HG03342 (cell line): ENCODE results near the gene MATK.

Source experiments
- ATAC-seq: cut with Tn5 transposase; IDR thresholded peaks from one replicate; pipeline ENCODE4 v1.9.1; 2021; ENCODE audit warnings: mild to moderate bottlenecking, moderate library complexity; ENCODE audit not compliant: unreplicated experiment

MATK gene, protein sequence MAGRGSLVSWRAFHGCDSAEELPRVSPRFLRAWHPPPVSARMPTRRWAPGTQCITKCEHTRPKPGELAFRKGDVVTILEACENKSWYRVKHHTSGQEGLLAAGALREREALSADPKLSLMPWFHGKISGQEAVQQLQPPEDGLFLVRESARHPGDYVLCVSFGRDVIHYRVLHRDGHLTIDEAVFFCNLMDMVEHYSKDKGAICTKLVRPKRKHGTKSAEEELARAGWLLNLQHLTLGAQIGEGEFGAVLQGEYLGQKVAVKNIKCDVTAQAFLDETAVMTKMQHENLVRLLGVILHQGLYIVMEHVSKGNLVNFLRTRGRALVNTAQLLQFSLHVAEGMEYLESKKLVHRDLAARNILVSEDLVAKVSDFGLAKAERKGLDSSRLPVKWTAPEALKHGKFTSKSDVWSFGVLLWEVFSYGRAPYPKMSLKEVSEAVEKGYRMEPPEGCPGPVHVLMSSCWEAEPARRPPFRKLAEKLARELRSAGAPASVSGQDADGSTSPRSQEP

DNA sequence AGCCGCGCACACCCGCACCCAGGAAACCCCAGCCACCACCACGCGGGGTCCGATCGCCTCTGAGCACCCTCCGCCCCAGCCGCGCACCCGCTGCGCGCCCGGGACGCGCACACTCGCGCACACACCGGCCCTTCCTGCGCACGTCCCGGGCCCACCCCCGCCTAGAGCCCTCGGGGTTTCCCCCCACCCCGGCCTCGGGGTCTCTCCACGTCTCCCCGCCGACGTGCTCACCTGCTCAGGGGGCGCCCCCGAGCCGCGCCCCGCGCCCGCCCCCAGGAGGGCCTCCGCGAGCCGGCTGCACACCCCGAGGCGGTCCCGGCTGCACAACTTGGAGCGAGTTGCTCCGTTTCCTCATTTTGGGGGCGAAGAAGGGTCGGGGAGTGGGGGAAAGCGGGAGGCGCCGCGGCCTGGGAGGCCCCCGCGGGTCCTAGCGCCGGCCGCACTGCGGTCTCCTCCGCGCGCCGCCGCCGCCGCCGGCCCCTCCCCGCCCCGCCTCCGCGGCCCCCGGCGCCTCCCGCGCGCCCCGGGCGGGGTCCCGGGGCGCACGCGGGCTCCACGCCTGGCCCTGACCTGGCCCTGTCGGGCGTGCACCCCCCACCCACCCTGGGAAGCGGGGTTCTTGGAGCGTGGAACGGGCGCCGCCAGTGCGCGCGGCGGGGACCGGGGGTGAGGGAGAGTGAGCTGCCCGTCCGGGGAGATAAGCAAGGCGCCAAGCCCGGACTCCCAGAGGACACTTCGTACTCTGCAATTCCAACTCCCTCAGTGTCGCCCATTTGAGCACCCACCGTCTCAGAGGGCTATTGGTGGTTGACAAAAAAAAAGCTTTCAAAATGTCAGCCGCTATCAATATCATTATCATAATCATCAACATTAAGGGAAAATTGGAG is at the start of gene MATK:
MATK (minus strand) TSS at position 444 of the 887 bp plus-strand sequence. CDS start 1,246 bp downstream, outside the sequence.
- ATAC-seq: no peak

DNA sequence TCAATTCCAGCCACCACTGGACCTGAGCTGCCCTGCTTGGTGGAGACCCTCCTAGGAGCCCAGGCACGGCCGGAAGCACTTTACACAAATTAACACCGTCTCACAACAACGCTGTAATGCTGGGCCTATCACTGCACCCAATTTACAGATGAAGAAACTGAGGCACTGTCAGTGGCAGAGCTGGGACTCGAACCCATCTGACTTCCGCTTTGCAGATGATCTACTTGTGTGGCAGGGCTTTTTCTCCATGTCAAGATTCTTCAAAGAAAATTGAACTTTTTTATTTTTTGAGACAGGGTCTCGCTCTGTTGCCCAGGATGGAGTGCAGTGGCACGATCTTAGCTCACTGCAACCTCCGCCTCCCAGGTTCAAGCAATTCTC is 48.9 kb upstream of the MATK start:
- no peak for ATAC-seq

DNA sequence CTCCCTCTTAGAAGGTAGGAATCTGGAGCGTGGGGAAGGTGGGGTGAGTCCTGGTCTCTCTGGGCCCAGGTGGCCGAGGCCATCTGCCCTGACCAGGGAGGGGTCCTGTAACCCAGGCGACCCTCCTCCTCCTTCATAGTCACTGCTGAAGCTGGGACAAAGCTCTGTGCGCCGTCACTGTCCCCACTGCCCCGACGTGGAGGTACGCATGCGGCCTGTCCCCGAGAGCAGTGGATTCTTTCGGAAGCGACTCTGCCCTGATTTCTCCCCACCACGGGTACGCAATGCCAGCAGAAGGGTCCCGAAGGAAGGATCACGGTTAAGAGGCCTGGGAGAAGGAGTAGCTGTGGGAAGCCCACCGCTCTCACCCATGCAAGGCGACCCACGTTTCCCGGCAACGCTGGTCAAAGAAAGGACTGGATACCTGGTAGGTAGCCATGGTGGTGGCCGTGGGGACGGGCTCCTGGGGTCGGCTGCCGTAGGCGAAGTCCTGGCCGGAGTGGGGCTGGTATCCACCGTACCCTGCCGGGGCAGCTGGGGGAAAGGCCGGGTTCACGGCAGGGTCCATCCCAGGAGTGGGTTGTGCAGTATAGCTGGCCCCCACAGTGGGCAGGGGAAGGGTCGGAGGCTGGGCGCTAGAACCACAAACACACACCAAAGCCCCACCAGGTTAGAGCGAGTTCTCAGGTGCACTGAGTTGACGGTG is 48.3 kb upstream of the MATK start:
- ATAC-seq: no peak

DNA sequence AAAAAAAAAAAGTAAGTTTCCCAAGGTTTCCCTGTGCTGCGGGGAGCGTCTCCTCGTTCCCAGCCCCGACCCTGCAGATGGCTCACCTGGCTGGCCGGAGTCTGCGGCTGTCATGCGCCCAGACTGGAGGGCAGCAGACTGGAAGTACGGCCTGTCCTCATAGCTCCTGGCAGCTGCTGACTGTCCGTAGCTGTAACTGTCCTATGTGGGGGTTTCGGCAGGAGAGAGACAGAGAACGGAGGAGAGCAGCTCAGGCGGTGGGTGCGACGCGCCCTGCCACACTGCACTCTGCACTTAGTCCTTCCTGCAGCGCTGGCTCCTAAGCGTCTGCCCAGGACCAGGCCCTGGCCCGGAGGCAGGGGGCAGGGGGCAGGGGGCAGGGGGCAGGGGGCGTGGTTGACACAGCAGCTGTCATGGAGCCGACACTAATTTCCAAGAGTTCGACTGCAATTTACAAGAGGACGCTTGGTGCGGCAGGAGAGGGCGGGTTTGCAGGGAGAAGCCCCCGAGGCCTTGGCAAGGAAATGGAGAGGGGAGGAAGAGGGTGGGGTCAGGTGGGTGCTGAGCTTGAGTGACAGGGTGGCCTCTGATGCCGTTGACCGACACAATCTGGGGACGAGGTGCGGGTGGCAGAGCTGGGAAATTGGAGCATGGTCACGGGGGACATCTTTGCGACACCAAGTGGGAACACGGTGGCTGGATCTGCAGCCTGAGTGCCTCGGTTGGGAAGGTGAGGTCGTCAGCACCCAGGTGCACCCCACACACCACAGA is 47.6 kb upstream of the MATK start:
- no peak for ATAC-seq

DNA sequence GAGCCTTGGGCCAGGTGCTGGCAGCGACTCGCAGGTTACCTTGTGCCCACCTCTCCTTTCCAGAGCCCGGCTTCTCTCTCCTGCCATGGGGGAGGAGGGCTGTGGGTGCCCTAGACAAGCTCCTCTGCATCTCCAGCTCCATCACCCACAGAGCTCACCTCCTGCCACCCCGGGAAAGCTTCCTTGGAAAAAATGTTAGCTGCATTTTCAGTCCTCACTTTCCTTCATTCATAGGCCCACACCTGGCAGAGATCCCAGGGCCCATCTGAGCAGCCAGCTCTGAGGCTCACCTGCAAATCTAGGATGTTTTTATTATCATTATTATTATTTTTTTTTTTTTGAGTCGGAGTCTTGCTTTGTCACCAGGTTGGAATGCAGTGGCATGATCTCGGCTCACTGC is 45.8 kb upstream of the MATK start:
- ATAC-seq: no peak

DNA sequence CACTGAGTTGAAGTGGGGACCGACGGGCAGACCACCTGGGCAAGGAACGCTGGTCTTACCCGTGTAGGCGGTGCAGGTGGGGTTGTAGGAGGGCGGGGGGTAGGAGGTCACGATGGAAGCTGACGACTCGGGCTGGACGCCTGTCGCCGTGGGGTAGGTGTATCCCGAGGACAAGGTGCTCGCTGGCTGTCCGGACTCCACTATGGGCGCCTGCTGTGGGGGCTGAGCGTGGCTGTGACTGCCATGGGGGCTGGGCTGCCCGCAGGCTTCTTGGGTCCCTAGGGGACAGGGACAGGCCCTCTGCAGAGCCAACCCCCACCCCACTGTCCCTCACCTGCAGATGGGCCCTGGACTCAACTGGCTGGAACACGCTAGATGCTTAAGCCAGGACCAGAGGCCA is 45.4 kb upstream of the MATK start:
- no peak for ATAC-seq

DNA sequence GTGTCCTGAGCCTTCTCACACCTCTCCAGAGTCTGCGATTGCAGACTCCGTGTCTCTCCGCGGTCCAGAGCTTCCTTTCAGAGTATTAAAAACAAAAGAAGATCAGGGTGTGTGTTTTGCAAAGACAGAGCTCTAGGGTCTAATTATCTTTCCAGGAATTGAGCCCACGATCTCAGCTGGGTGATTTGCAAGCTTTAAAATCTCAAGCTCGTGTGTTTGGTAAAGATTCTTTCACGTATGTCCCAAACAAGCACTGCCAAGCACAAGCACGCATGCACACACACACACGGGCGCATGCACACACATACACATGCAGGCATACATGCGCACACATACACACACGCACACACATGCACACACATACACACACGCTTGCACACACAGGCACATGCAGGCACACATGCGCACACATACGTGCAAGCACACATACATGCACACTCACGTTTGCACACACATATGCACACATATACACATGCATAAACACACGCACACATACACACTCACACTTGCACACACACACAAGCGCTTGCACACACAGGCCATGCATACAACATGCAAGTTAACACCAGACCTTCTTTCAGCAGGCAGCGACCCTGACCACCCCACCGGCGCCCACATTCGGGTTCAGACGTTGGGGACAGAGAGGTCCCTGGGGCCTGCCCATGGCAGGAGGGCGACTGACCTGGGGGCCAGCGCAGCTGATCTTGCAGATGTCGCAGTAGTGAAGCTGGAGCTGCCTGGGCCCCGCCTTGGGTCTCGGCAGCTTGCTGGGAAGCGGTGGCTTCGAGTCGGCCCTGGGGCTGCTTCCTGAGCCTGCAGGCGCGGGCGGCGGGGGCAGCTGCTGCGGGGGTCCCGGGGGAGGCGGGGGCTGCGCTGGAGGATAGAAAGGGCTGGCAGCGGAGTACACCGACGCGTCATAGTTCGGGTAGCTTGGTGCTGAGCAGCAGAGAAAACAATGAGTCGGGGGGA is 44.7 kb upstream of the MATK start:
- no peak for ATAC-seq

DNA sequence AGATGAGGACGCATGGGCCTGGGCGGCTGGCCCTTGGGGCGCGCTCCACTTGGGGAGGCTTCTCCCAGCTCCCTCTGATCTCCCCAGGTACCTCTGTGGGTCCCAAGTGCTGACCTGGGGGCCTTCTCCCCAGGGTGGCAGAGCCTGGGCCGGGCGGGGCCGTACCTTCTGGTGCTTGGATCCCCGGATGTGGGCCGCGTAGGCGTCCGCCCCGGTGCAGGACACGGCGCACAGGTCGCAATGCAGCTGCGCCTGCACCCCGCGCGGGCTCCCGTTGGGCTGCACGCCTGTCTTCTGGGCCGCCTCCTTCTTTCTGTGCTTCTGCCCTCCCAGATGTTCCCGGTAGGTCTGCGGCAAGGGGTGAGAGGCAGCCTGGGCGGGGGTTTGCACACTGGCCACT is 41.1 kb upstream of the MATK start:
- ATAC-seq: no peak

DNA sequence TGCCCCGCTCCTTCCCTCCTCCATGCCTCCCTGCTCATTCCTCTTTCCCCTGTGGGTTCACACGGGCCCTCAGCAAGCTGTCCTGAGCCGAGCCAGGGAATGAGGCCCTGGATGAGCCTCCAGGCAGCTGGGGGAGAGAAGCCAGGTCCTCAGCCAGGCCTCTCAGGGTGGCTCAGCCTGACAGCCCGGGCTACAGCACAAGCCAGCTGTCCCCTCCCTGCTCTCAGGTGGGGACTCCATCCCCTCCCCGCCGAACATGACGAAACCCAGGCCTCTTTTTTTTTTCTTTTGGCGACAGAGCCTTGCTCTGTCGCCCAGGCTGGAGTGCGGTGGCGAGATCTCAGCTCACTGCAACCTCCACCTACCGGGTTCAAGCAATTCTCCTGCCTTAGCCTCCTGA is 40.0 kb upstream of the MATK start:
- ATAC-seq: no peak

DNA sequence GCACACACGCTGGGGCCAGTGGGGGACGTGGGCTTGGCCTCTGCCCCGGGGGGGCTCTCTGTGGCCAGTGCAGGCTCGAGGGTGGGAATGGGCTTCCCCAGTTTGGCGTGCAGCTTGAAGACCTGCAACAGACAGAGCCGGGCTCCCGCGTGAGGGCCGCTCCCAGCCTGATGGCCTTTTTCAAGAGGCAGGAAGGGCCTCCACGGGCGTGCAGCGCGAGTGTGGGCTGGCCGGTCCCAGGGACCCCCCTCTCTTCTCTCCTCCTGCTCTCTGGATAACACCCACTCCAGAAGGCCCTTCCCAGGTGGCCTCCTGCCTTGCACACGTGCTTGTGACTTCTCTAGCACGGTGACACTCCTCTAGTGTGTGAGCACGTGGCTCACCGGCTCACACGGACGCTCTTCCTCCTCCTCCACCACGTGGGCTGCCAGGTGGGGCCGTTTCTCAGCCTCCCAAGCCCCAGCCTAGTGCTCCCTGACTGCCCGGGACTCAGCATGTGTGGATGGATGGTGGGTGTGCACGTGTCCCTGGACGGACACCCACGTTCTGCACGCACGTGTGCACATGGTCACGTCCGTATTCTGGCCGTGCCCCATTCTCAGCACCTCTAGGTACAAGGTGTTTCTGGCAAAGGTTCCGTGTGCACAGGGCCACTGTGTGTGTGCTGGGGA is 39.2 kb upstream of the MATK start:
- ATAC-seq: no peak

DNA sequence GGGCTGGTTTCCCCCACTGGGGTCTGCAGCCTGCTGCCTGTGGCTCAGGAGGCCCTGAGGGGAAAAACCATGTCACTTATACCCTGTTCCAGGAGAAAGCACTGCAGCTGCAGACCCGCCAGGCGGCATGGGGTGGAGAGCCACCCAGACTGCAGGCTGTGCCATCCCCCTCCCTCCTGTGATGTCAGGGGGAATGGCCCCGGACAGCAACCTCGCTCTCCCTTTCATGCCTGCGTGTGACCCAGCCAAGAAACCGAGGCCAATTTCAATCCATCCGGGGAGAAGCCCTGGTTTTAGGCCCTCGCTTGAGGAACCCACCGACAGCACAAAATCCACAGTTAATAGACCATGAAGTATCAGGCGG is 37.2 kb upstream of the MATK start:
- ATAC-seq: no peak

DNA sequence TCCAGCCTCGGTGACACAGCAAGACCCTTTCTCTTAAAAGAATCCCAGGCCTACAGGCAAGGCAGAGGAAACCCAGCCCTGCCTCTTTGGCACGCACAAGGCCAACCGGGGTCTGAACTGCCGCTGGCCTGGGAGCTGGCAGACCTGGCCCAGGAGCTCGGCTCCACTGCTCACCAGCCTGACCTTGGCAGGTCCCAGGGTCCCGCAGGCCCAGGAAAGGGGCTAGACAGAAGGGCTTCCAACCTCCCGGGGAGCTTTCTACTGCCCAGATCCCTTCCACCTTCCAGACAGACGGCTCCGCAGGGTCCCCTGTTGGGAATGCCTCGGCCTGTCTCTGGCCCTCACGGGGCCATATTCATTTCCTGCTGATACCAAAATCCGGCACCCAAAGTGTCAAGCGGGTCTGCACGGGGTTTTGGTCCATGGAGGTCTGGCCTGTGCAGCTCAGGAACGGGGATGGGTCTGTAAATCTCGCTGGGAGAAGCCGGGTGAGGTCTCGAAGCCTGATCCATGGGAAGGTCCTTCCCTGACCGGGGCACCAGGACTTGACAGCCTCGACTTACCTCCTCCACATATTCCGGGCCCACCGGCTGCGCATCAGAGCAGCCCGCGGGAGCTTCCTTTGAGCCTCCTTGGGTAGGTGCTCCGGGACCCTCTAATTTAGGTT is 36.6 kb upstream of the MATK start:
- ATAC-seq: no peak

DNA sequence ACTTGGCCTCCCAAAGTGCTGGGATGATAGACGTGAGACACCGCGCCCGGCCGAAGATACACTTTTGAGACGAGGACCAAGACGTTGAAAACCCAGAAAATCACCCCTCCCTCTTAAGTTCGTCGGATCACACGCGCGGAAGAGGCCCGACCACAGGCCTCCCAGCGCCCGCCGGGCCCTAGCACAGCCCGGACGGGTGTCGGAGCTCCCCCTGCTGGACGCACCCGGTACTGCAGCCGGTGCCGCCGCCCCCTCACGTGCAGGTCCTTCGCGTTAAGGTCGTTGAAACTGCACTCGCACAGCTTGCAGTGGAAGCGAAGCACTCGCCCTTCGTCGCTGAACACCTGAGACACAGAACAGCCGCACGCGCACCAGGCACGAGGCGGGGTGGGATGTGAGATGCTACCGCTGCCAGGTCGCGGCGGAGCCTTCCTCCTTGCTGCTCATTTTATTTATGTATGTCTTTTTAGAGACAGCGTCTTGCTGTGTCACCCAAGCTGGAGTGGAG is 35.7 kb upstream of the MATK start:
- no peak for ATAC-seq

DNA sequence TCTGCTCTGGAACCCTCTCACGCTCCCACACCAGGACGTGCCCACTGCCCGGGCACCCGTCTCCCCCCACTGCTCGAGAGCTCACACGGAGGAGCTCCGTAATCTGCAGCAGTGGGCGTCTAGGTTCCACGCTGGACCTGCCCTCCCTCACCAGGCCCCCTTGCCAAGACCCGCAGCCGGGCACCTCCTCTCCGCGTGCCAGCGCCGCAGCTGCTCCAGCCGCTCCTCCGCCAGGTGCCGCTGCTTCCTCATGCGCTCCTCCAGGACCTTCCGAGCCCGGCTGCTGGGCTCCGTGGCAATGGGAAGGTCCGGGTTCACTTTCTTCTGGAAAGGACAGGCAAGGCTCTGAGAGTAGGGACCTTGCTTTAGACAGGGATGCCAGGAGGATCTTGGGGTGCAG is 35.0 kb upstream of the MATK start:
- ATAC-seq: no peak

DNA sequence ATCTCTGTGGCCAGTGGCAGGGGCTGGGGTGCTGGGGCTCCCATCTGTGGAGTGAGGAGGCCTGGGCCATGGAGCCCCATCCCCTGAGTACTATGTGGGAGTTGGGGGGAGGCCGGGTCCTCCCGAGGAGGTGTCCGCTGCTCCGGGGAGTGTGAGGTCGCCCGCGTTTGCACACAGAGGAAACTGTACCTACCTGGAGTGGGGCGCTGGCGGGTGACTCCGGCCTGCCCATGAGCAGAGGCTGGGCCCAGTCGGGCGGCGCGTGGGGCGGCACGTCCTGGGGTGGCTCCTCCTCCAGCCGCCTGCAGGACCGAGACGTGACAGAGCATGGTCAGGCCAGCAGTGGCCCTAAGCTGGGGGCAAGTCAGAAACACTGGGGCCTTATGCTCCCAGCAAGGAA is 33.8 kb upstream of the MATK start:
- ATAC-seq: no peak

DNA sequence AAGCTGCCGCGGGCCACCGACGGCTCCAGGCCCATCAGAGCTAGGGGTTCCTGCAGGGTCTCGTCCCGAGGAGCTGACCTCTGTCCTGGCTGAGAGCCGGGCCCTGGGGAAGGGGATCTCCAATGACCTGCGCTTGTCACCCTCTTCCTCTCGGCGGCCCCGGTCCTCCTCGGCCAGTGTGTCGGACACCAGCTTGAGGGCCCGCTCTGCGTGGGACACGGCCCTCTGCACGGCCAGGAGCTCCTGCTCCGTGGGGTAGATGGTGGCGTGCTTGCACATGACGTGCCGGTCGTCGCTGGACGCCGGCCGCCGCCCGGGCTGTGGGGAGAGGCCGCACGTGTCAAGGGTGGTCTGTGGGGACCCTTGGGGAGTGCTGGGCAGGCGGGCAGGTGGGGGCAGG is 32.7 kb upstream of the MATK start:
- ATAC-seq: no peak

DNA sequence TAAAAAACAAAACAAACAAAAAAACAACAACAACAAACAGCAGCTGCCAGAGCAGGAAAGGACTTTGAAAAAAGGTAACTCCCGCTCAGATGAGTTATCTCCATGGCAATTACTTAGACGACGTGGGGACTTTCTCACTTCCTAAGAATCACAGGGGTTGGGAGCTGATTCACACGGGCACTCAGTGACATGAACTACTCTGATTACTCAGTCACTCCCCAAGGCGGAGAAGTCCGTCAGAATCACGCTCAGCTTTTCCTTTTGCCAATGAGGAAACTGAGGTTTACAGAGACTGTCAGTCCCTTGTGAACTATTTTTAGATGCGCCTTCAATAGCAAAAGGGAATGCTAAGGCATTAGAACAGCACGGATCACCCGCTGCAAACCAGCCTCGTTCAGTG is 32.3 kb upstream of the MATK start:
- ATAC-seq: no peak

DNA sequence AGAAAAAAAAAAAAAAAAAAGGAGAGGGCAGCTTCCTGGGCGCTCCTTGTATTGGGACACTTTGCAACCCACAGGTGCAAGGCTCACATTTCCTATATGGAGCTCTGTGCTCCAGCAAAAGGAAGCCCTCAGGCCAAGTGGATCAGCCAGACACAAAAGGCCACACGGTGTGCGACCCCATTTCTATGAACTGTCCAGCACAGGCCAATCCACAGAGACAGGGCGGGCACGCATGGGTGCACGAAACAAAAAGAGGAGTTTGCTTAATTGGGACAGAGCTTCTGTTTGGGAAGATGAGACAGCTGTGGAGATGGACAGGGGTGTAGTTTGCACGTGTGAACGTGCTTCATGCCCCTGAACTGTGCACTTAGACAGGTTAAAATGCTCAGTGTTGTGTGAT is 31.6 kb upstream of the MATK start:
- ATAC-seq: no peak
